CD4-positive, alpha-beta T cell (primary cell): ENCODE results near the gene PDE4B. TPM values are rescaled to one million over a fixed set of nuclear protein-coding genes. Genes with fewer than 3 reads are reported as not detected.
A peak's percentile ranks its signal among the peaks of the same experiment; 100 is the strongest.

Source experiments
- ATAC-seq: fragments of 200-7000 bp; cut with Tn5 transposase; one replicate; pipeline ENCODE4 v1.10.0; 2022; ENCODE audit warnings: mild to moderate bottlenecking; ENCODE audit not compliant: poor library complexity
- CTCF ChIA-PET: fragments of 350-600 bp; sonication (Branson Sonifier 250); formaldehyde crosslinking; loops from one replicate; lab custom pipeline; 2021; ENCODE audit warnings: antibody characterized with exemption, inconsistent platforms; lab: Charles Lee
- POLR2A ChIA-PET: fragments of 350-600 bp; sonication (Branson Sonifier 250); formaldehyde crosslinking; loops from one replicate; lab custom pipeline; 2021; ENCODE audit warnings: antibody characterized with exemption, inconsistent platforms; lab: Charles Lee
- DNase-seq, 14 experiments: peaks; one replicate each; pipeline ENCODE4 v3.0.0-alpha.2; 2013 to 2020; ENCODE audit warnings: mixed read lengths in 2 of 14
- H3K27ac ChIP-seq, 2 donors: one replicate each; pipeline versions ENCODE4 v1.5.1 to v1.7.0; 2013; ENCODE audit warnings: low read length in 2 of 2, low read depth in 1 of 2, mild to moderate bottlenecking in 1 of 2
- H3K27me3 ChIP-seq, 2 experiments: 1 replicate in 1 of 2; 2 replicates in 1 of 2; pipeline versions ENCODE4 v1.6.1 to v1.7.0; 2013; ENCODE audit warnings: low read length in 2 of 2, control low read depth in 1 of 2, mild to moderate bottlenecking in 1 of 2, moderate library complexity in 1 of 2; ENCODE audit not compliant: insufficient read depth in 2 of 2, control insufficient read depth in 1 of 2
- H3K36me3 ChIP-seq: one replicate; pipeline ENCODE4 v1.6.1; 2013; ENCODE audit warnings: low read length, control low read depth; ENCODE audit not compliant: insufficient read depth
- H3K4me1 ChIP-seq: one replicate; pipeline ENCODE4 v1.6.1; 2013; ENCODE audit warnings: low read length, control low read depth; ENCODE audit not compliant: insufficient read depth
- H3K4me3 ChIP-seq: one replicate; pipeline ENCODE4 v1.5.1; 2013; ENCODE audit warnings: mild to moderate bottlenecking, low read length, moderate library complexity
- H3K9me3 ChIP-seq, 2 experiments: 1 replicate in 1 of 2; 2 replicates in 1 of 2; pipeline versions ENCODE4 v1.6.1 to v1.7.0; 2013; ENCODE audit warnings: low read length in 2 of 2, mild to moderate bottlenecking in 2 of 2, control low read depth in 1 of 2, moderate library complexity in 1 of 2; ENCODE audit not compliant: control insufficient read depth in 1 of 2, insufficient read depth in 1 of 2
- H3K27ac Mint-ChIP-seq: one replicate; pipeline ENCODE4 v1.8.0; 2020; ENCODE audit warnings: mixed read lengths
- H3K27me3 Mint-ChIP-seq: one replicate; pipeline ENCODE4 v1.8.0; 2021; ENCODE audit warnings: mixed read lengths
- H3K36me3 Mint-ChIP-seq: one replicate; pipeline ENCODE4 v1.8.0; 2021; ENCODE audit warnings: low read depth, mixed read lengths
- H3K4me1 Mint-ChIP-seq: one replicate; pipeline ENCODE4 v1.8.0; 2021; ENCODE audit warnings: low read depth, mixed read lengths
- H3K4me3 Mint-ChIP-seq: one replicate; pipeline ENCODE4 v1.8.0; 2020; ENCODE audit warnings: mild to moderate bottlenecking, mixed read lengths
- H3K9me3 Mint-ChIP-seq: one replicate; pipeline ENCODE4 v1.8.0; 2020; ENCODE audit warnings: mixed read lengths
- CTCF ChIP-seq: fragments of 200-600 bp; IDR thresholded peaks from one replicate; pipeline ENCODE4 v1.8.0; 2022; ENCODE audit warnings: antibody characterized with exemption, mild to moderate bottlenecking
- intact Hi-C, 2 experiments: fragments of 100-400 bp; cut with DNase I in 1 of 2; cut with micrococcal nuclease in 1 of 2; formaldehyde crosslinking; loops; one replicate each; pipeline versions ENCODE4 v1.15.1 to v1.9.0; 2023 to 2025; cut with DNase I, micrococcal nuclease
- total RNA-seq, 174 experiments: library from RNA in 2 of 174; stranded (reverse) in 2 of 174; gene quantifications; one replicate each; pipeline ENCODE4 v1.2.3 and lab custom pipeline; 2021 to 2026

Gene PDE4B
- total RNA-seq, 2 experiments from 2014 or later = 155 to 159 TPM

DNA sequence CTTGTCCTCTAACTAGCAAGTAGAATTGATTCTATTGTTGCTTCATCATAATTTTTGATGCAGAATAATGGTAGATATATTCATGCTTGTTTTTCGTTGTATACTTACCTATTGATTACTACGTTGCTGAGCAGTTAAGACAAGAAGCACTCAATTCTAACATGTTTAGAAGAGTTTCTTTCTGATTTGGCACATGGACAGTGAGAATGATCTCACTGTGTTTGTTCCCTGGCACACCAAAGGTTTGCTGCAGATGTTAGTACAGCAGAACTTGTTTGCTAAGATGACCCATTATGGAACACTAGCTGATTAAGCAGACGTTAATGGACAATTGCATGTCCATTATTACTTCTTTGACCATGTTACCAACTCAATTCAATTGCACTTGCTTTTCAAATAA is 556.5 kb downstream of the PDE4B start:
- intact Hi-C loops = loop anchor here in 1 of 2 experiments (10.0 kb wide), 1 partner anchor 1336 kb away; the partner anchor contains the start of gene GADD45A
- no peaks in the 10 kb centered on the region for H3K9me3 ChIP-seq
- POLR2A ChIA-PET = interaction anchor here (1.2 to 11.9 kb wide), 4 partner anchors 16 to 74 kb away, joined by 5 to 167 read pairs (median 8); no protein-coding TSS in a partner anchor
- CTCF ChIA-PET = interaction anchor here (3.3 kb wide), 1 partner anchor 67 kb away, joined by 18 read pairs; no protein-coding TSS in a partner anchor
- peak overlapping the region in 1 of 2 donors; percentile 77 for H3K27ac ChIP-seq
- no peak for TF ChIP-seq CTCF
- DNase-seq (no peak), ATAC-seq (no peak)
- H3K36me3 ChIP-seq = peaks cover 9% of the 10 kb centered on the region
- Mint-ChIP-seq H3K4me1 (peaks cover 97% of the 10 kb centered on the region), H3K27me3 (no peaks in the 10 kb centered on the region), H3K4me3 (peak overlapping the region; percentile 52), H3K27ac (peak overlapping the region; percentile 87), H3K9me3 (no peaks in the 10 kb centered on the region), H3K36me3 (peaks cover 34% of the 10 kb centered on the region)
- no peaks in the 10 kb centered on the region for H3K27me3 ChIP-seq
- H3K4me3 ChIP-seq = no peak overlapping the region
- H3K4me1 ChIP-seq = peaks cover 49% of the 10 kb centered on the region

DNA sequence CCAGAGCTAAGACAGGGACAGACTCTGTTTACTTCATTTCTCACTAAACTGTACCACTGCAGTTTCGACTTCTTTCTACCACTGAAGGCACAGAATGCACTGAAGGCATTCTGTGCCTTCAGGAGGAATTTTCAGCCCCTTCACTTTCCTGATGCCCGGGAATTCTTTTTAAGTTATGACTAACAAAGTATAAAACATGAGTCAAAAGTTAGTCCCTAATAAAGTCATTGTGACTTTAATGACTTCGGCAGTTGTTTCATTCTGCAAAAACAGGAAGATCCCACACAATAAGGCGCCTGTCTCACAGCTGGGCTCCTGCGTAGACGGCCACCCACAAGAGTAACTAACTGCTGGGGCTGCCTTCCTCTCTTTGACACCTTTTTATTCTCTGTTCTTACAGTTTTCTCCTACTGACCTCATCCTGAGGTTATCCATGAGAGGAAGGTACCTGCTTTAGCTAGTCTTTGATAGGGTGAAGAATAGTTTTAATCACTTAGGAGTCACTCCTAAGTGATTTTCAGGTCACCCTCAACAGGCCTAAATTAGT is 557.4 kb downstream of the PDE4B start:
- Histone ChIP-seq H3K9me3 (no peaks in the 10 kb centered on the region), H3K4me3 (peak overlapping the region; percentile 8), H3K36me3 (peaks cover 9% of the 10 kb centered on the region), H3K4me1 (peaks cover 52% of the 10 kb centered on the region), H3K27me3 (no peaks in the 10 kb centered on the region), H3K27ac (peak overlapping the region; percentile 65 to 77)
- Mint-ChIP-seq H3K4me3 (peak overlapping the region; percentile 84), H3K9me3 (no peaks in the 10 kb centered on the region), H3K4me1 (peaks cover 96% of the 10 kb centered on the region), H3K27ac (peak overlapping the region; percentile 87), H3K27me3 (no peaks in the 10 kb centered on the region), H3K36me3 (peaks cover 38% of the 10 kb centered on the region)
- intact Hi-C loops = loop anchor here in 1 of 2 experiments (1.0 to 5.0 kb wide), 3 partner anchors 14 to 97 kb away; no protein-coding TSS in a partner anchor
- TF ChIP-seq CTCF = no peak
- ChIA-PET CTCF (interaction anchor here (0.7 to 3.3 kb wide), 7 partner anchors 12 to 108 kb away, joined by 3 to 18 read pairs (median 4); no protein-coding TSS in a partner anchor), POLR2A (interaction anchor here (0.7 to 11.9 kb wide), 11 partner anchors 8 to 107 kb away, joined by 3 to 167 read pairs (median 5); no protein-coding TSS in a partner anchor)
- peak in 11 of 14 experiments; percentile 36 to 88 (median 63) for DNase-seq
- ATAC-seq = peak; percentile 72

- Mint-ChIP-seq H3K27ac (peak overlapping the region; percentile 87), H3K27me3 (no peaks in the 10 kb centered on the region), H3K36me3 (peaks cover 44% of the 10 kb centered on the region), H3K4me1 (peaks cover 96% of the 10 kb centered on the region), H3K9me3 (no peaks in the 10 kb centered on the region), H3K4me3 (peak overlapping the region; percentile 69)
- ATAC-seq (peak; percentile 24), DNase-seq (no peak)
- intact Hi-C loops = loop anchor here in 1 of 2 experiments (5.0 kb wide), 2 partner anchors 69 to 96 kb away; no protein-coding TSS in a partner anchor
- H3K27me3 ChIP-seq = no peaks in the 10 kb centered on the region
- no peak for TF ChIP-seq CTCF
- H3K4me3 ChIP-seq = no peak overlapping the region
- peaks cover 53% of the 10 kb centered on the region for H3K4me1 ChIP-seq
- peaks cover 16% of the 10 kb centered on the region for H3K36me3 ChIP-seq
- ChIA-PET CTCF (interaction anchor here (1.1 to 3.3 kb wide), 9 partner anchors 9 to 95 kb away, joined by 3 to 18 read pairs (median 5); no protein-coding TSS in a partner anchor), POLR2A (interaction anchor here (1.0 to 11.9 kb wide), 8 partner anchors 9 to 109 kb away, joined by 4 to 167 read pairs (median 5); no protein-coding TSS in a partner anchor)
- peak overlapping the region; percentile 63 to 77 for H3K27ac ChIP-seq
- H3K9me3 ChIP-seq = no peaks in the 10 kb centered on the region
Observed at GRCh38 chr1:66351478-66351877, 558.8 kb downstream of the PDE4B start.
